ENCODE measurements around the gene DDX25. TPM values are rescaled to one million over a fixed set of nuclear protein-coding genes. Genes with fewer than 3 reads are reported as not detected.
"Not testable (repeated sequence)": the region's sequence is repeated elsewhere in the genome, so short reads cannot be mapped to it uniquely, and the experiment has no call there.

The DDX25 gene
- 0.79 and 1.8 TPM in 2 replicates for total RNA-seq (ENCODE audit: low replicate concordance)
- long read RNA-seq, full-length matches to known transcripts, result 6 of 7 reads
- long read RNA-seq, partial matches to known transcripts, result 0 of 7 reads
- long read RNA-seq, other reads (novel, unspliced or antisense), result 1 of 7 reads

DNA sequence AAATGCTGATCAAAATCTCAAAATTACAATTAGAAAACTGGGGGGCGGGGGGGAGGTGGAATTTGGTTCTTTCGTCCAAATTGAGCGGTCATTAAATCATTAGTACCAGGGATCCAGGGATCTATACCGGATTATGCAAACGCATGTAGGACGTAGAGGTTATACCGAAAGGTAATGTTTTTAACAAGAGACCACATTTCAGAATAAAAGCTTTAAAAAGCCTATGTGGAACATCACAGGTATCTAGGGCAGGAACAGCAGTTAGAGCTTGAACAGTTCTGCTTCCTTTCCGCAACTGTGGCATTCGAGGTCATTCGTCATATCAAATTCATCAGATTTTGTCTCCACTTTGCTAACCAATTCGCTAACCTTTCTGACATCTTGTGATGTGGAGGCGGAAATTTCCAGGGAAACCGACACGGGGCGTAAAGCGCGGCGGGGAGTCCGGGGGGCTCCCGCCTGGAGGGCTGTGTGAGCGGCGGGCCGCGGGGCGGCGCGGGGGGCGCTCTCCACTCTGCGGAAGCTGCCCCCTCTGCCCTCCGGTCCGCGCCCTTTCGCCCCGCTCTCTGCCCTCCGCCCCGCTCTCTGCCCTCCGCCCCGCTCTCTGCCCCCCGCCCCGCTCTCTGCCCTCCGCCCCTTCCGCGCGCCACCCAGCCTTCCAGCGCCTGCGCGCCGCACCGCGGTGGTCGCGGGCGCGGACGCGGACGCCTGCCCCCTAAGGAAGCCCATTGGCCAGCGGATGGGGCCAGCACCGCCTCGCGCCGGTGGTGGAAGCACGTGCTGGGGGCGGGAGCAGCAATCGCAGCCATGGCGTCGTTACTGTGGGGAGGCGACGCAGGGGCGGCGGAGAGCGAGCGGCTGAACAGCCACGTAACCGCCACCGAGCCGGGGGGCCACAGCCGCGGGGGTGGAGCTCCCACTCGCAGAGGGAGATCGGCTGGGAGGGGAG, at the start of gene DDX25:
Gene DDX25 (plus strand): TSS at position 798 of the 949 bp plus-strand sequence. CDS start 10 bp downstream, at position 808.
- Mint-ChIP-seq H3K9me3 (no peaks in the 10 kb centered on the region), H3K4me1 (ENCODE audit: unreplicated experiment) (peaks cover 20% of the 10 kb centered on the region), H3K27ac (peak within 1 kb of the TSS; percentile 87), H3K4me3 (peak within 1 kb of the TSS; percentile 98), H3K27me3 (peaks cover 34% of the 10 kb centered on the region), H3K36me3 (peaks cover 5% of the 10 kb centered on the region)
- peak; percentile 76 for DNase-seq (ENCODE audit: extremely low spot score, unreplicated experiment)
- TF ChIP-seq, protein P1, sequence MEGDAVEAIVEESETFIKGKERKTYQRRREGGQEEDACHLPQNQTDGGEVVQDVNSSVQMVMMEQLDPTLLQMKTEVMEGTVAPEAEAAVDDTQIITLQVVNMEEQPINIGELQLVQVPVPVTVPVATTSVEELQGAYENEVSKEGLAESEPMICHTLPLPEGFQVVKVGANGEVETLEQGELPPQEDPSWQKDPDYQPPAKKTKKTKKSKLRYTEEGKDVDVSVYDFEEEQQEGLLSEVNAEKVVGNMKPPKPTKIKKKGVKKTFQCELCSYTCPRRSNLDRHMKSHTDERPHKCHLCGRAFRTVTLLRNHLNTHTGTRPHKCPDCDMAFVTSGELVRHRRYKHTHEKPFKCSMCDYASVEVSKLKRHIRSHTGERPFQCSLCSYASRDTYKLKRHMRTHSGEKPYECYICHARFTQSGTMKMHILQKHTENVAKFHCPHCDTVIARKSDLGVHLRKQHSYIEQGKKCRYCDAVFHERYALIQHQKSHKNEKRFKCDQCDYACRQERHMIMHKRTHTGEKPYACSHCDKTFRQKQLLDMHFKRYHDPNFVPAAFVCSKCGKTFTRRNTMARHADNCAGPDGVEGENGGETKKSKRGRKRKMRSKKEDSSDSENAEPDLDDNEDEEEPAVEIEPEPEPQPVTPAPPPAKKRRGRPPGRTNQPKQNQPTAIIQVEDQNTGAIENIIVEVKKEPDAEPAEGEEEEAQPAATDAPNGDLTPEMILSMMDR (conservative IDR thresholded peaks at IDR 0.05), result no peak

GRCh38 chr11:125857670-125858069, 46.6 kb upstream of the DDX25 start:
- DNase-seq (ENCODE audit: extremely low spot score, unreplicated experiment); H3K36me3 Mint-ChIP-seq; H3K27me3 Mint-ChIP-seq; H3K9me3 Mint-ChIP-seq; H3K4me3 Mint-ChIP-seq; H3K27ac Mint-ChIP-seq; H3K4me1 Mint-ChIP-seq (ENCODE audit: unreplicated experiment): not testable (repeated sequence)

- H3K4me3 Mint-ChIP-seq; H3K36me3 Mint-ChIP-seq; DNase-seq (ENCODE audit: extremely low spot score, unreplicated experiment); H3K27me3 Mint-ChIP-seq; H3K9me3 Mint-ChIP-seq; H3K27ac Mint-ChIP-seq; H3K4me1 Mint-ChIP-seq (ENCODE audit: unreplicated experiment): not testable (repeated sequence)
These were observed 41.5 kb upstream of the DDX25 start for GRCh38 chr11:125862786-125863185.

- not testable (repeated sequence) for H3K4me1 Mint-ChIP-seq (ENCODE audit: unreplicated experiment); H3K4me3 Mint-ChIP-seq
These were observed 39.0 kb upstream of the DDX25 start for GRCh38 chr11:125865354-125865753.

GRCh38 chr11:125869521-125869920, 34.8 kb upstream of the DDX25 start:
- TF ChIP-seq, protein P1 (conservative IDR thresholded peaks at IDR 0.05), result no peak
- DNase-seq (ENCODE audit: extremely low spot score, unreplicated experiment), result no peak
- Mint-ChIP-seq H3K27ac (no peak overlapping the region), H3K27me3 (peaks cover 6% of the 10 kb centered on the region), H3K9me3 (peaks cover 5% of the 10 kb centered on the region), H3K4me1 (ENCODE audit: unreplicated experiment) (peaks cover 3% of the 10 kb centered on the region), H3K4me3 (no peak overlapping the region), H3K36me3 (no peaks in the 10 kb centered on the region)

More at GRCh38 chr11:125865354-125865753, 39.0 kb upstream of the DDX25 start:
- not testable (repeated sequence) for H3K36me3 Mint-ChIP-seq; H3K9me3 Mint-ChIP-seq; DNase-seq (ENCODE audit: extremely low spot score, unreplicated experiment); H3K27me3 Mint-ChIP-seq; H3K27ac Mint-ChIP-seq

DNA sequence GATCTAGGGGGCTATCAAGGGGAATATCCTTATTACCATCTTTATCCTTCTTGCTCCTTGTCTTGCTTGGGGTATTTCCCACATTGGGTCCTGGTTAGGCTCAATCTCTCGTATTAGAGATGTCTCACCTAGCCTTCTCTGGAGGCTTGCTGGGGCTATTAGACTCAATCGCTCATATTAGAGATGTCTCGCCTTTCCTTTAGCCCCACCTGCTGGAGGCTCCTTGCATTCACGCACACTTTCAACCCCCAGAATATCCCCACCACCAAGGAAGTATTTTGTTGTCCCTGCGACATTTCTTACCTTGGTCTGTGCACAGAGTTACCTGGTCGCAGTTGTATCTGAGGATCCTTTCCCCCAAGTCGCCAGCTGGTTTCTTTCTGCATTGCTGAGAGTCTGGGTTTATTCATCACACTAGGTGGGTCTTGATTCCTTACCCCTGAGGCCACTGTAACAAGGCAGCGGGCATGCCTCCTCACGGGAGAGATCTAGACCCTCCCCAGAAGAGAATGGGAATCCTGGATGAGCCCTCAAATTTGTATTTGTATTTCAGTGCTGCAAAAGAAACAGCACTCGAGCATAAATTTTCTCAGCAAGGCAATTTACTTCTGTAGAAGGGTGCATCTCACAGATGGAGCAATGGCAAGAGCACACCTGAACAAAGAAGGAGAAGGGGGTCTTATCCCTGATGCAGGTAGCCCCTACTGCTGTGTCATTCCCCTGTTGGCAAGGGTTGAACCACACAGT, 32.7 kb upstream of the DDX25 start:
- TF ChIP-seq, protein P1 (conservative IDR thresholded peaks at IDR 0.05), result peak; percentile 78
- Mint-ChIP-seq H3K27me3 (peaks cover 7% of the 10 kb centered on the region), H3K9me3 (peaks cover 5% of the 10 kb centered on the region), H3K27ac (no peak overlapping the region), H3K36me3 (no peaks in the 10 kb centered on the region), H3K4me3 (no peak overlapping the region), H3K4me1 (ENCODE audit: unreplicated experiment) (peaks cover 6% of the 10 kb centered on the region)
- no peak for DNase-seq (ENCODE audit: extremely low spot score, unreplicated experiment)
